Right atrium auricular region (tissue), 2 donors: ENCODE data around the gene CTPS1. TPM values are rescaled to one million over a fixed set of nuclear protein-coding genes. Genes with fewer than 3 reads are reported as not detected.

ENCODE experiments used
- DNase-seq: peaks from one replicate; pipeline ENCODE4 v3.0.0-alpha.2; 2019; ENCODE audit warnings: low spot score
- H3K27ac ChIP-seq, 2 donors: fragments of 200-600 bp; sonication (generic); 1 replicate in 1 of 2; 2 replicates in 1 of 2; pipeline ENCODE4 v1.5.1; 2016 to 2019
- H3K27me3 ChIP-seq, 2 donors: fragments of 200-600 bp; sonication (generic); one replicate each; pipeline versions ENCODE4 v1.5.1 to v1.6.0; 2017 to 2019
- H3K36me3 ChIP-seq: fragments of 200-600 bp; sonication (generic); one replicate; pipeline ENCODE4 v1.5.1; 2016
- H3K4me1 ChIP-seq, 2 donors: fragments of 200-600 bp; sonication (generic); one replicate each; pipeline versions ENCODE4 v1.5.1 to v1.6.0; 2017 to 2019
- H3K4me3 ChIP-seq, 2 donors: fragments of 200-600 bp; sonication (generic); 1 replicate in 1 of 2; 2 replicates in 1 of 2; pipeline ENCODE4 v1.5.1; 2017 to 2019; ENCODE audit warnings: mild to moderate bottlenecking in 1 of 2, moderate library complexity in 1 of 2
- H3K9me3 ChIP-seq, 2 donors: fragments of 200-600 bp; sonication (generic); one replicate each; pipeline ENCODE4 v1.5.1; 2019
- total RNA-seq, 2 donors: library from RNA; depleted of rRNA; stranded (reverse); fragments of >200 nt; gene quantifications; one replicate each; pipeline ENCODE4 v1.1.0, GENCODE V29; 2016
- TF ChIP-seq, protein P1 (sequence below), 2 donors: fragments of 200-600 bp; sonication (generic); IDR thresholded peaks; one replicate each; pipeline ENCODE4 v1.5.1; 2019; ENCODE audit warnings: antibody characterized with exemption in 2 of 2

CTPS1 gene
- total RNA-seq, 2 donors from 2014 or later = 8.8 to 15.4 TPM

- H3K9me3 ChIP-seq = no peaks in the 10 kb centered on the region
- no peak for DNase-seq
- peaks cover 0 to 15% of the 10 kb centered on the region in 2 donors for H3K4me1 ChIP-seq
- TF ChIP-seq, protein P1, sequence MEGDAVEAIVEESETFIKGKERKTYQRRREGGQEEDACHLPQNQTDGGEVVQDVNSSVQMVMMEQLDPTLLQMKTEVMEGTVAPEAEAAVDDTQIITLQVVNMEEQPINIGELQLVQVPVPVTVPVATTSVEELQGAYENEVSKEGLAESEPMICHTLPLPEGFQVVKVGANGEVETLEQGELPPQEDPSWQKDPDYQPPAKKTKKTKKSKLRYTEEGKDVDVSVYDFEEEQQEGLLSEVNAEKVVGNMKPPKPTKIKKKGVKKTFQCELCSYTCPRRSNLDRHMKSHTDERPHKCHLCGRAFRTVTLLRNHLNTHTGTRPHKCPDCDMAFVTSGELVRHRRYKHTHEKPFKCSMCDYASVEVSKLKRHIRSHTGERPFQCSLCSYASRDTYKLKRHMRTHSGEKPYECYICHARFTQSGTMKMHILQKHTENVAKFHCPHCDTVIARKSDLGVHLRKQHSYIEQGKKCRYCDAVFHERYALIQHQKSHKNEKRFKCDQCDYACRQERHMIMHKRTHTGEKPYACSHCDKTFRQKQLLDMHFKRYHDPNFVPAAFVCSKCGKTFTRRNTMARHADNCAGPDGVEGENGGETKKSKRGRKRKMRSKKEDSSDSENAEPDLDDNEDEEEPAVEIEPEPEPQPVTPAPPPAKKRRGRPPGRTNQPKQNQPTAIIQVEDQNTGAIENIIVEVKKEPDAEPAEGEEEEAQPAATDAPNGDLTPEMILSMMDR (IDR thresholded peaks at IDR 0.05) = no peak
- no peak overlapping the region for H3K27ac ChIP-seq
- H3K36me3 ChIP-seq = peaks cover 8% of the 10 kb centered on the region
- H3K4me3 ChIP-seq = no peak overlapping the region
- no peaks in the 10 kb centered on the region for H3K27me3 ChIP-seq
Observed at GRCh38 chr1:41020654-41021053, 41.2 kb downstream of the CTPS1 start.

DNA sequence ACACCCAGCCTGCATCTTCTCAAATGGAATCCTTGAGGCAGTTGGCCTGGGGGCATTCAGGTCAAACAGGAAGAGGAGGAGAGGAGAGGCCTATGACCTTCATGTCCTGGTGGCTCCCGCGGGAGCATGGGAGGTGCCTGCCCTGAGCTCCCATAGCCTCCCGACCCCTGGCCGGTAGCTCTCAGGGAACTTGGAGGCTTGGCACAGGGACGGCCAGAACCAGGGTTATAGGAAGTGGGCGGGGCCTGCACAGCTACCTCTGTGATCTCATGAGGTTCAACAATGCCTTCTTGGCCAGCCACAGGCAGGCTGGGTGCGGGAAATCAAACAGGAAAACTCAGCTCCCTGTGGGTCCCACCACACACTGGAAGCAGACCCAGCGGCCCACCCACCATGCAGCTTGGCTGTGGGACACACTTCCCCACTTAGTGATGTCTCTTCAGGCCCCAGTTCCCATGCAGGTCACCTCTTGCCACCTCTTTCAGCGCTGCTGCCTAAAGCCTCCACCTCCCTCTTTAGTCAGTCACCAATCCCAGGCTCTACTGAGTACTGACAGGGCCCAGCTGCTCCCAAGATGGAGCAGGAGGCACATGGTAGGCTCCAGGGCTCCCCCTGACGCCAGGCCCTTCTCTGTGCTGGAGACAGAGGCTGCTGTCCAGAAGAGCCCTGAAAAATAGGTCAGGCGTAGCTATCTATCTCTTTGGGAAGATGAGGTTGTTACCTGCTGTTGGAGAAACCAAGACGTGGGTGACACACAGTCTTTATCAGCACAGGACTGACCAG is 42.2 kb downstream of the CTPS1 start, which contains the start of gene SLFNL1:
TSS of gene SLFNL1 (minus strand) at position 200 of the 783 bp plus-strand sequence. CDS start 1,065 bp downstream, outside the sequence.
- Histone ChIP-seq H3K9me3 (no peaks in the 10 kb centered on the region), H3K27me3 (no peaks in the 10 kb centered on the region), H3K4me3 (no peak within 1 kb of the TSS), H3K4me1 (peaks cover 0 to 13% of the 10 kb centered on the region in 2 donors), H3K36me3 (peaks cover 12% of the 10 kb centered on the region), H3K27ac (no peak within 1 kb of the TSS)
- peak; percentile 67 for DNase-seq
- TF ChIP-seq, protein P1 (IDR thresholded peaks at IDR 0.05) = no peak

DNA sequence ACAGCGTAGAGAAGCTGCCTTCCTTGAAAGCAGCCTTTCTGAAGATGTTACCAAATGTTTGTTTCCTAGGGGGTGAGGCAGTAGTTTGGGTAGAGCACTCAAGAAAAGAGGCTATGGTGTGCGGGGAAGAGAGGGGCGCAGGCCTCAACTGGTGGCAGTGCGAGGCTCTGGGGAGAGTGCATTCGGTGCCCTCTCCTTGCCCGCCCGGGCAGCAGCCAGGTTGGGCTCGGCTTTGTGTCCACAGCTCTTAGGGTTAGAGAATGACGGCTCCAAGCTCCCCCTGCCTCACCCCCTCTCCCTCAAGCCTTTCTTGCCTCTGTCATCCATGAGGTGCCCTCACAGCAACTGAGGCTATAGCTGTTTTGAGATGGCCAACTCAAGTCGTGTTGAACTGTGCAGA is 42.9 kb downstream of the CTPS1 start:
- Histone ChIP-seq H3K9me3 (no peaks in the 10 kb centered on the region), H3K36me3 (peaks cover 19% of the 10 kb centered on the region), H3K27ac (no peak overlapping the region), H3K4me1 (peaks cover 0 to 13% of the 10 kb centered on the region in 2 donors), H3K27me3 (no peaks in the 10 kb centered on the region), H3K4me3 (no peak overlapping the region)
- TF ChIP-seq, protein P1 (IDR thresholded peaks at IDR 0.05) = no peak
- no peak for DNase-seq

- DNase-seq = no peak
- TF ChIP-seq, protein P1 (IDR thresholded peaks at IDR 0.05) = no peak
- H3K27me3 ChIP-seq = no peaks in the 10 kb centered on the region
- H3K9me3 ChIP-seq = no peaks in the 10 kb centered on the region
- H3K4me3 ChIP-seq = no peak overlapping the region
- H3K4me1 ChIP-seq = peaks cover 0 to 13% of the 10 kb centered on the region in 2 donors
- H3K36me3 ChIP-seq = peaks cover 28% of the 10 kb centered on the region
- no peak overlapping the region for H3K27ac ChIP-seq
Observed at GRCh38 chr1:41023279-41023990, 43.9 kb downstream of the CTPS1 start.

DNA sequence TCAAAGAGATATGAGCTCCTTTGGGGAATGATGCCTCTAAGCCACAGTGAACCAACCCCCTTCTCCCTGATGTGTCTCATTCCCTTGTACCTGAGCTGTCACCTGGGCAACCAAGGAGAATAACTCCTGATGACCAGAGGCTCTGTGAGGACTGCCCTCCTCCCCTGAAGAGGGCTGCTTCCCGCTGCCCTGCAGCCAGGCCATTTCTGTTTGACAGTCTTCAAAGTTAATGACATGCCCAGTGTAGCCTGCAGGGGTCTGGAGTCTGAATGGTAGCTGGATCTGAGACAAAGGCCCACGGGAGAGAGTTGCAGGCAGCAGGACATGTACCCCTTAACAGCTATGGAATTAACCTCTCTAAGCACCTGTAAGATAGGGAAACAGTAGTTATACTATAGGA is 45.5 kb downstream of the CTPS1 start:
- H3K9me3 ChIP-seq = no peaks in the 10 kb centered on the region
- peaks cover 42% of the 10 kb centered on the region for H3K36me3 ChIP-seq
- no peak for DNase-seq

More for the DNA sequence above, 45.5 kb downstream of the CTPS1 start:
- H3K27me3 ChIP-seq = no peaks in the 10 kb centered on the region
- H3K4me3 ChIP-seq = no peak overlapping the region
- H3K4me1 ChIP-seq = peaks cover 0 to 13% of the 10 kb centered on the region in 2 donors
- no peak overlapping the region for H3K27ac ChIP-seq
- TF ChIP-seq, protein P1 (IDR thresholded peaks at IDR 0.05) = no peak
